Endothelial cell of umbilical vein (primary cell): ENCODE measurements around the gene TYW1. TPM values are rescaled to one million over a fixed set of nuclear protein-coding genes. Genes with fewer than 3 reads are reported as not detected.
"Not testable (repeated sequence)": the region's sequence is repeated elsewhere in the genome, so short reads cannot be mapped to it uniquely, and the experiment has no call there.

ENCODE experiments used
- BruUV-seq: library from RNA; stranded (reverse); fragments of 400-500 nt; replicated peaks from 2 replicates; lab custom pipeline; 2021; lab: Mats Ljungman, UMichigan
- CTCF ChIA-PET: fragments of 300-600, 350-600 bp; sonication (Branson Sonifier 250); formaldehyde crosslinking; loops from one replicate; lab custom pipeline; 2021; ENCODE audit warnings: antibody characterized with exemption, inconsistent platforms; lab: Charles Lee
- POLR2A ChIA-PET: fragments of 300-600, 350-600 bp; sonication (Branson Sonifier 250); formaldehyde crosslinking; loops from one replicate; lab custom pipeline; 2021; ENCODE audit warnings: antibody characterized with exemption, inconsistent platforms; lab: Charles Lee
- DNase-seq: peaks from one replicate; pipeline ENCODE4 v3.0.0-alpha.2; 2011; ENCODE audit warnings: low read depth, low spot score
- FAIRE-seq: peaks from 2 replicates; lab custom pipeline; 2011; peaks lifted over from hg19 to GRCh38; lab: Jason Lieb, UNC
- H2AFZ ChIP-seq: 2 replicates; pipeline ENCODE4 v1.6.0; 2012; ENCODE audit warnings: low read depth, low read length, control low read depth, inconsistent platforms
- H3K27ac ChIP-seq: 2 replicates; pipeline ENCODE4 v1.5.1; 2011; ENCODE audit warnings: low read depth, mild to moderate bottlenecking, control low read depth, low read length, moderate library complexity; ENCODE audit not compliant: insufficient read depth
- H3K27me3 ChIP-seq, 2 experiments: 2 replicates each; pipeline versions ENCODE4 v1.6.0 to v1.6.1; 2011; ENCODE audit warnings: low read length in 2 of 2, mixed read lengths in 1 of 2; ENCODE audit not compliant: control insufficient read depth in 2 of 2, insufficient read depth in 2 of 2
- H3K36me3 ChIP-seq, 2 experiments: 2 replicates in 1 of 2; 3 replicates in 1 of 2; pipeline ENCODE4 v1.5.1; 2011; ENCODE audit warnings: low read length in 2 of 2, mild to moderate bottlenecking in 1 of 2, moderate library complexity in 1 of 2; ENCODE audit not compliant: control insufficient read depth in 2 of 2, insufficient read depth in 2 of 2; ENCODE audit errors: extremely low read depth in 1 of 2
- H3K4me1 ChIP-seq: 3 replicates; pipeline ENCODE4 v1.5.1; 2011; ENCODE audit warnings: mild to moderate bottlenecking, low read length; ENCODE audit not compliant: control insufficient read depth, insufficient read depth; ENCODE audit errors: extremely low read depth
- H3K4me2 ChIP-seq: 2 replicates; pipeline ENCODE4 v1.6.1; 2011; ENCODE audit warnings: low read length, control low read depth, mixed read lengths; ENCODE audit not compliant: insufficient read depth
- H3K4me3 ChIP-seq, 3 experiments: fragments of 200-600 bp in 1 of 3; sonication (generic), shearing (Covaris generic) in 1 of 3; replicated peaks in 1 of 3; 2 replicates each; pipeline ENCODE4 v1.5.1; 2011 to 2016; ENCODE audit warnings: control low read depth in 3 of 3, low read length in 3 of 3, mild to moderate bottlenecking in 2 of 3, inconsistent platforms in 1 of 3, low read depth in 1 of 3, moderate library complexity in 1 of 3; ENCODE audit not compliant: insufficient read depth in 1 of 3
- H3K79me2 ChIP-seq: 2 replicates; pipeline ENCODE4 v1.6.0; 2012; ENCODE audit warnings: low read length, inconsistent platforms; ENCODE audit not compliant: control insufficient read depth, insufficient read depth
- H3K9ac ChIP-seq: replicated peaks from 2 replicates; pipeline ENCODE3; 2011; ENCODE audit warnings: low read length, control low read depth; ENCODE audit not compliant: insufficient read depth; ENCODE audit errors: extremely low read depth
- H3K9me1 ChIP-seq: replicated peaks from 3 replicates; pipeline ENCODE4 v1.6.0; 2011; ENCODE audit warnings: mild to moderate bottlenecking, low read length; ENCODE audit not compliant: control insufficient read depth, insufficient read depth; ENCODE audit errors: extremely low read depth
- H3K9me3 ChIP-seq: replicated peaks from 2 replicates; pipeline ENCODE4 v1.5.1; 2012; ENCODE audit warnings: low read length, inconsistent platforms; ENCODE audit not compliant: control insufficient read depth, insufficient read depth
- H4K20me1 ChIP-seq: replicated peaks from 2 replicates; pipeline ENCODE3; 2011; ENCODE audit warnings: mild to moderate bottlenecking, low read length; ENCODE audit not compliant: control insufficient read depth, insufficient read depth; ENCODE audit errors: extremely low read depth
- CTCF ChIP-seq, 2 donors: IDR thresholded peaks; 1 replicate in 1 of 2; 2 replicates in 1 of 2; pipeline ENCODE4 v1.5.1; 2011; ENCODE audit warnings: low read length in 2 of 2, mild to moderate bottlenecking in 2 of 2, moderate library complexity in 2 of 2, control low read depth in 1 of 2, inconsistent platforms in 1 of 2, low read depth in 1 of 2; ENCODE audit not compliant: insufficient read depth in 1 of 2; ENCODE audit errors: extremely low read depth in 1 of 2
- EZH2 ChIP-seq: IDR thresholded peaks from 2 replicates; pipeline ENCODE4 v1.6.1; 2012; ENCODE audit warnings: borderline replicate concordance, low read depth, mild to moderate bottlenecking, moderate library complexity, low read length, inconsistent platforms; ENCODE audit not compliant: severe bottlenecking
- FOS ChIP-seq: IDR thresholded peaks from 2 replicates; pipeline ENCODE4 v1.6.1; 2011; ENCODE audit warnings: mild to moderate bottlenecking, low read length, moderate library complexity, borderline replicate concordance; ENCODE audit not compliant: insufficient read depth
- GATA2 ChIP-seq: IDR thresholded peaks from 2 replicates; pipeline ENCODE4 v1.7.0; 2011; ENCODE audit warnings: low read depth, mild to moderate bottlenecking, moderate library complexity, mixed read lengths, low read length; ENCODE audit not compliant: insufficient read length, insufficient read depth
- JUN ChIP-seq: IDR thresholded peaks from 2 replicates; pipeline ENCODE4 v1.6.1; 2011; ENCODE audit warnings: borderline replicate concordance, low read depth; ENCODE audit not compliant: insufficient read length, insufficient read depth
- MAX ChIP-seq: IDR thresholded peaks from 2 replicates; pipeline ENCODE4 v1.6.1; 2011; ENCODE audit not compliant: insufficient read depth, insufficient read length
- MYC ChIP-seq: IDR thresholded peaks from one replicate; pipeline ENCODE4 v1.6.1; 2011; ENCODE audit warnings: mild to moderate bottlenecking, low read depth, low read length
- POLR2A ChIP-seq: IDR thresholded peaks from 2 replicates; pipeline ENCODE4 v1.6.1; 2012; ENCODE audit warnings: low read depth, mild to moderate bottlenecking, control low read depth, low read length
- POLR2AphosphoS5 ChIP-seq: IDR thresholded peaks from 2 replicates; pipeline ENCODE4 v1.6.1; 2012; ENCODE audit warnings: low read depth, mild to moderate bottlenecking, control low read depth, low read length, moderate library complexity; ENCODE audit not compliant: insufficient read depth
- dilution Hi-C: fragments of 300-500 bp; cut with MboI; formaldehyde crosslinking; loops from one replicate; pipeline ENCODE4 v1.15.0; 2019; ENCODE audit warnings: low sequenced_read_pairs; ENCODE audit not compliant: extremely low pct_ligation_motif_present
- intact Hi-C: fragments of 100-400 bp; cut with micrococcal nuclease; formaldehyde crosslinking; loops from one replicate; pipeline ENCODE4 v1.10.0; 2022
- polyA plus RNA-seq, 4 experiments: library from polyadenylated mRNA; depleted of rRNA in 3 of 4; stranded (reverse) in 3 of 4; unstranded in 1 of 4; fragments of >200 nt; gene quantifications; 2 replicates each; pipeline versions ENCODE4 v1.2.1 to v1.2.3, GENCODE V29; 2011 to 2012; ENCODE audit warnings: missing spikeins in 1 of 4
- total RNA-seq: library from RNA; stranded (reverse); gene quantifications from 2 replicates; pipeline ENCODE4 v1.2.3, GENCODE V29; 2021

Gene TYW1
- total and polyA plus RNA-seq, 2 donors (not counting 3 experiments of a cell fraction or from before 2014, with no cell fraction given) = 7.7 to 15.9 TPM

GRCh38 chr7:67033251-67033650 lies 36.6 kb downstream of the TYW1 start:
- H3K4me1 ChIP-seq = no peaks in the 10 kb centered on the region
- dilution Hi-C loops = no loop called here
- peaks cover 0 to 4% of the 10 kb centered on the region in 2 experiments for H3K36me3 ChIP-seq
- no peaks in the 10 kb centered on the region for H4K20me1 ChIP-seq
- no peak overlapping the region for H2AFZ ChIP-seq
- no peak overlapping the region for H3K4me3 ChIP-seq
- no peaks in the 10 kb centered on the region for H3K27me3 ChIP-seq
- ChIA-PET CTCF (no interaction called here), POLR2A (no interaction called here)
- no peaks in the 10 kb centered on the region for H3K9me3 ChIP-seq
- DNase-seq = no peak
- H3K4me2 ChIP-seq = no peak overlapping the region
- FAIRE-seq = no peak
- no peaks in the 10 kb centered on the region for H3K9me1 ChIP-seq
- BruUV-seq = no TSS peak
- H3K27ac ChIP-seq = no peak overlapping the region
- H3K79me2 ChIP-seq = no peaks in the 10 kb centered on the region
- intact Hi-C loops = no loop called here
- H3K9ac ChIP-seq = no peak overlapping the region
- TF ChIP-seq CTCF (IDR thresholded peaks at IDR 0.05; ENCODE audit: extremely low read depth in 1 of 2, insufficient read depth in 1 of 2, low read depth in 1 of 2, low read length in 2 of 2) (no peak), MYC (no peak), EZH2 (no peak), POLR2A (no peak), FOS (no peak), POLR2AphosphoS5 (no peak), GATA2 (no peak), JUN (no peak), MAX (no peak)

- POLR2A ChIA-PET, DNase-seq, H3K79me2 ChIP-seq, BruUV-seq, intact Hi-C loops, H4K20me1 ChIP-seq, H3K4me3 ChIP-seq, CTCF ChIA-PET, H3K27me3 ChIP-seq, FAIRE-seq, H3K36me3 ChIP-seq, H3K4me1 ChIP-seq, H2AFZ ChIP-seq, dilution Hi-C loops, H3K9me3 ChIP-seq, H3K4me2 ChIP-seq, H3K27ac ChIP-seq, H3K9me1 ChIP-seq, H3K9ac ChIP-seq: not testable (repeated sequence)
Measured at GRCh38 chr7:67036432-67037395, 40.1 kb downstream of the TYW1 start.
